A549 (cell line): Measurements from ENCODE around the gene OR8G1. TPM values are rescaled to one million over a fixed set of nuclear protein-coding genes. Genes with fewer than 3 reads are reported as not detected.

Experiments used
- ATAC-seq, 2 experiments: fragments of 200-7000 bp in 1 of 2; fragments of >200 bp in 1 of 2; cut with Nextera tagmentation in 1 of 2; cut with Tn5 transposase in 1 of 2; 3 replicates each; pipeline versions ENCODE4 v1.8.0 to v1.9.1; 2018 to 2020; ENCODE audit warnings: mild to moderate bottlenecking in 1 of 2, moderate library complexity in 1 of 2
- CTCF ChIA-PET: fragments of 300-600 bp; sonication (Branson Sonifier 250); formaldehyde crosslinking; extraction: SDS; loops from one replicate; lab custom pipeline; 2021; ENCODE audit warnings: antibody characterized with exemption, inconsistent platforms; lab: Yijun Ruan, JAX
- POLR2A ChIA-PET: fragments of 350-600 bp; formaldehyde crosslinking; extraction: SDS; loops from one replicate; lab custom pipeline; 2021; ENCODE audit warnings: antibody characterized with exemption, inconsistent platforms; lab: Yijun Ruan, JAX
- DNase-seq, 2 experiments: peaks; one replicate each; pipeline versions ENCODE4 v3.0.0 to v3.0.0-alpha.2; 2011 to 2016; ENCODE audit warnings: low read depth in 1 of 2, low spot score in 1 of 2
- FAIRE-seq: peaks from 2 replicates; lab custom pipeline; 2011; peaks lifted over from hg19 to GRCh38; lab: Jason Lieb, UNC
- H3K27ac ChIP-seq, 2 experiments: fragments of >200 bp; sonication (Bioruptor Twin); formaldehyde crosslinking; 3 replicates each; pipeline ENCODE4 v1.5.1; 2016 to 2017
- H3K4me1 ChIP-seq: fragments of >200 bp; sonication (Bioruptor Twin); formaldehyde crosslinking; 3 replicates; pipeline ENCODE4 v1.6.1; 2016
- H3K4me2 ChIP-seq: fragments of >200 bp; sonication (Bioruptor Twin); formaldehyde crosslinking; 3 replicates; pipeline ENCODE4 v1.6.1; 2016
- H3K4me3 ChIP-seq: fragments of >200 bp; sonication (Bioruptor Twin); formaldehyde crosslinking; 3 replicates; pipeline ENCODE4 v1.5.1; 2016
- H3K9me3 ChIP-seq: fragments of >200 bp; sonication (Bioruptor Twin); formaldehyde crosslinking; 3 replicates; pipeline ENCODE4 v1.6.1; 2016
- BHLHE40 ChIP-seq: IDR thresholded peaks from 2 replicates; pipeline ENCODE4 v1.6.1; 2012; ENCODE audit warnings: low read depth, low read length, inconsistent platforms
- CHD2 ChIP-seq: fragments of 150-350 bp; IDR thresholded peaks from 2 replicates; pipeline ENCODE4 v1.6.1; 2014; ENCODE audit warnings: low read length; ENCODE audit not compliant: partially characterized antibody
- CHD4 ChIP-seq: fragments of 200-600 bp; sonication (generic); IDR thresholded peaks from 2 replicates; pipeline ENCODE4 v1.6.1; 2016; ENCODE audit warnings: antibody characterized with exemption, mild to moderate bottlenecking, borderline replicate concordance
- CTCF ChIP-seq: fragments of >200 bp; sonication (Bioruptor Twin); formaldehyde crosslinking; IDR thresholded peaks from 3 replicates; pipeline ENCODE4 v1.5.1; 2016
- EHF ChIP-seq: fragments of 250-450 bp; sonication (Bioruptor Pico); IDR thresholded peaks from 2 replicates; pipeline ENCODE4 v1.5.0; 2020; ENCODE audit warnings: mild to moderate bottlenecking
- ESRRA ChIP-seq: fragments of 150-350 bp; IDR thresholded peaks from 2 replicates; pipeline ENCODE4 v1.6.1; 2014; ENCODE audit warnings: mild to moderate bottlenecking, low read length, borderline replicate concordance
- FOSL2 ChIP-seq, 2 experiments: fragments of 450-650 bp in 1 of 2; fragments of >200 bp in 1 of 2; sonication (Bioruptor Twin) in 1 of 2; formaldehyde crosslinking; IDR thresholded peaks; 2 replicates each; pipeline versions ENCODE4 v1.5.0 to v1.6.1; 2016 to 2020; ENCODE audit warnings: mild to moderate bottlenecking in 1 of 2, moderate library complexity in 1 of 2
- FOXS1 ChIP-seq: fragments of 250-450 bp; sonication (Bioruptor Pico); IDR thresholded peaks from 2 replicates; pipeline ENCODE4 v1.5.0; 2020; ENCODE audit warnings: mild to moderate bottlenecking, moderate library complexity
- HES2 ChIP-seq: fragments of >200 bp; sonication (Bioruptor Twin); formaldehyde crosslinking; IDR thresholded peaks from 2 replicates; pipeline ENCODE4 v1.6.1; 2016
- JUNB ChIP-seq: fragments of >200 bp; sonication (Bioruptor Twin); formaldehyde crosslinking; IDR thresholded peaks from 2 replicates; pipeline ENCODE4 v1.6.1; 2016
- KDM1A ChIP-seq: fragments of 200-600 bp; sonication (generic); IDR thresholded peaks from 2 replicates; pipeline ENCODE4 v1.6.1; 2016; ENCODE audit warnings: low read depth, mild to moderate bottlenecking
- KDM5A ChIP-seq: fragments of 200-600 bp; sonication (generic); IDR thresholded peaks from 2 replicates; pipeline ENCODE4 v1.6.1; 2016; ENCODE audit warnings: antibody characterized with exemption, mild to moderate bottlenecking
- POLR2AphosphoS2 ChIP-seq: conservative IDR thresholded peaks from 2 replicates; pipeline ENCODE4 v1.6.1; 2012; ENCODE audit warnings: low read length, improper control_type of control experiment, inconsistent platforms
- RAD21 ChIP-seq, 2 experiments: fragments of >200 bp in 1 of 2; sonication (Bioruptor Twin) in 1 of 2; formaldehyde crosslinking in 1 of 2; IDR thresholded peaks in 1 of 2; conservative IDR thresholded peaks in 1 of 2; 2 replicates in 1 of 2; 3 replicates in 1 of 2; pipeline ENCODE4 v1.6.1; 2012 to 2018; ENCODE audit warnings: inconsistent platforms in 1 of 2
- RFX5 ChIP-seq: fragments of 450-650 bp; IDR thresholded peaks from 2 replicates; pipeline ENCODE4 v1.7.1; 2014; ENCODE audit warnings: antibody characterized with exemption, mild to moderate bottlenecking, moderate library complexity
- WGBS: methylation state at CpG from one replicate; pipeline ENCODE4 v1.1.6; 2017; ENCODE audit errors: missing lambda C conversion rate; 5-methylcytosine and 5-hydroxymethylcytosine counted together
- polyA minus RNA-seq: library from RNA; depleted of rRNA, polyadenylated mRNA; stranded (reverse); fragments of >200 nt; gene quantifications from 2 replicates; pipeline ENCODE4 v1.2.3, GENCODE V29; 2011; rRNA and poly(A)+ RNA removed
- polyA plus RNA-seq, 4 experiments: library from polyadenylated mRNA; depleted of rRNA in 3 of 4; stranded (reverse); fragments of >200 nt; fragmentation: RNase III in 1 of 4; extraction: RNeasy Plus Mini Kit Qiagen cat#74134 plus additional on column Dnase treatment in 1 of 4; gene quantifications; 2 replicates in 3 of 4; 3 replicates in 1 of 4; pipeline ENCODE4 v1.2.3, GENCODE V29; 2011 to 2017
- TF ChIP-seq, protein P1 (sequence below): fragments of 450-650 bp; IDR thresholded peaks from 2 replicates; pipeline ENCODE4 v1.6.1; 2014; ENCODE audit warnings: antibody characterized with exemption

OR8G1 gene, protein sequence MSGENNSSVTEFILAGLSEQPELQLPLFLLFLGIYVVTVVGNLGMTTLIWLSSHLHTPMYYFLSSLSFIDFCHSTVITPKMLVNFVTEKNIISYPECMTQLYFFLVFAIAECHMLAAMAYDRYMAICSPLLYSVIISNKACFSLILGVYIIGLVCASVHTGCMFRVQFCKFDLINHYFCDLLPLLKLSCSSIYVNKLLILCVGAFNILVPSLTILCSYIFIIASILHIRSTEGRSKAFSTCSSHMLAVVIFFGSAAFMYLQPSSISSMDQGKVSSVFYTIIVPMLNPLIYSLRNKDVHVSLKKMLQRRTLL
- polyA plus RNA-seq (2011; rRNA removed) (not detected in 2 replicates), polyA plus RNA-seq (2017; fragmentation: RNase III; extraction: RNeasy Plus Mini Kit Qiagen cat#74134 plus additional on column Dnase treatment) (not detected in 3 replicates), polyA minus RNA-seq (not detected in 2 replicates)
- not detected in 2 replicates for polyA plus RNA-seq (2012; cell fraction: cytosol; rRNA removed)
- not detected in 2 replicates for polyA plus RNA-seq (2012; cell fraction: nucleus; rRNA removed)

- ChIA-PET CTCF (interaction anchor here (1.8 kb wide), 1 partner anchor 169 kb away, joined by 4 read pairs; no protein-coding TSS in a partner anchor), POLR2A (no interaction called here)
Observed at GRCh38 chr11:124240621-124241397, at the start of gene OR8G1. OR8G1 (plus strand) TSS chr11:124241095; CDS start chr11:124249676, 8,581 bp downstream.

GRCh38 chr11:124193221-124194010 lies 47.5 kb upstream of the OR8G1 start:
- ATAC-seq (no peak), FAIRE-seq (no peak), DNase-seq (no peak)
- no peak overlapping the region for H3K4me2 ChIP-seq
- H3K9me3 ChIP-seq: no peaks in the 10 kb centered on the region
- no peak overlapping the region for H3K4me3 ChIP-seq
- no peak for TF ChIP-seq KDM1A
- TF ChIP-seq RAD21 (conservative IDR thresholded peaks at IDR 0.05 in 1 of 2, IDR thresholded peaks at IDR 0.05 in 1 of 2): no peak
- no peak for TF ChIP-seq RFX5
- H3K4me1 ChIP-seq: no peaks in the 10 kb centered on the region
- 38% methylated on average over 6 of the region's 6 CpGs for WGBS
- H3K27ac ChIP-seq: no peak overlapping the region
- CTCF ChIA-PET: interaction anchor here (1.3 to 3.1 kb wide), 2 partner anchors 122 to 124 kb away, joined by 5 to 9 read pairs; no protein-coding TSS in a partner anchor
- POLR2A ChIA-PET: no interaction called here

More at GRCh38 chr11:124240621-124241397, at the start of gene OR8G1:
- no peak within 1 kb of the TSS for H3K27ac ChIP-seq
- H3K9me3 ChIP-seq: no peaks in the 10 kb centered on the region
- no peak within 1 kb of the TSS for H3K4me2 ChIP-seq
- 18% methylated on average over 3 of the region's 3 CpGs for WGBS
- DNase-seq (no peak), ATAC-seq (no peak), FAIRE-seq (no peak)
- no peak within 1 kb of the TSS for H3K4me3 ChIP-seq
- TF ChIP-seq FOSL2 (IDR thresholded peaks at IDR 0.05) (no peak), FOSL2 (CRISPR knock-in tag; IDR thresholded peaks at IDR 0.05) (no peak), EHF (CRISPR knock-in tag) (no peak), POLR2AphosphoS2 (no peak), CHD2 (no peak), FOXS1 (no peak), JUNB (no peak), HES2 (no peak), CTCF (no peak), BHLHE40 (no peak), KDM5A (no peak), ESRRA (no peak), RFX5 (no peak), CHD4 (no peak)
- TF ChIP-seq, protein P1, sequence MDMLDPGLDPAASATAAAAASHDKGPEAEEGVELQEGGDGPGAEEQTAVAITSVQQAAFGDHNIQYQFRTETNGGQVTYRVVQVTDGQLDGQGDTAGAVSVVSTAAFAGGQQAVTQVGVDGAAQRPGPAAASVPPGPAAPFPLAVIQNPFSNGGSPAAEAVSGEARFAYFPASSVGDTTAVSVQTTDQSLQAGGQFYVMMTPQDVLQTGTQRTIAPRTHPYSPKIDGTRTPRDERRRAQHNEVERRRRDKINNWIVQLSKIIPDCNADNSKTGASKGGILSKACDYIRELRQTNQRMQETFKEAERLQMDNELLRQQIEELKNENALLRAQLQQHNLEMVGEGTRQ: no peak
- no peaks in the 10 kb centered on the region for H3K4me1 ChIP-seq
